Activated T-helper 1 cell treated with anti-CD3 and anti-CD28 coated beads, Interleukin-2, amount 50 U/mL, for 16 hours (primary cell): Measurements from ENCODE around the gene KASH5.

Source experiments
- DNase-seq, 2 donors: peaks; one replicate each; pipeline ENCODE4 v3.0.0-alpha.2; 2020; ENCODE audit warnings: low read depth in 1 of 2, low spot score in 1 of 2

KASH5 gene, protein sequence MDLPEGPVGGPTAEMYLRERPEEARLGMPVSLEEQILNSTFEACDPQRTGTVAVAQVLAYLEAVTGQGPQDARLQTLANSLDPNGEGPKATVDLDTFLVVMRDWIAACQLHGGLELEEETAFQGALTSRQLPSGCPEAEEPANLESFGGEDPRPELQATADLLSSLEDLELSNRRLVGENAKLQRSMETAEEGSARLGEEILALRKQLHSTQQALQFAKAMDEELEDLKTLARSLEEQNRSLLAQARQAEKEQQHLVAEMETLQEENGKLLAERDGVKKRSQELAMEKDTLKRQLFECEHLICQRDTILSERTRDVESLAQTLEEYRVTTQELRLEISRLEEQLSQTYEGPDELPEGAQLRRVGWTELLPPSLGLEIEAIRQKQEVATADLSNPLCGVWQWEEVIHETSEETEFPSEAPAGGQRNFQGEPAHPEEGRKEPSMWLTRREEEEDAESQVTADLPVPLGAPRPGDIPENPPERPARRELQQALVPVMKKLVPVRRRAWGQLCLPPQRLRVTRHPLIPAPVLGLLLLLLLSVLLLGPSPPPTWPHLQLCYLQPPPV

DNA sequence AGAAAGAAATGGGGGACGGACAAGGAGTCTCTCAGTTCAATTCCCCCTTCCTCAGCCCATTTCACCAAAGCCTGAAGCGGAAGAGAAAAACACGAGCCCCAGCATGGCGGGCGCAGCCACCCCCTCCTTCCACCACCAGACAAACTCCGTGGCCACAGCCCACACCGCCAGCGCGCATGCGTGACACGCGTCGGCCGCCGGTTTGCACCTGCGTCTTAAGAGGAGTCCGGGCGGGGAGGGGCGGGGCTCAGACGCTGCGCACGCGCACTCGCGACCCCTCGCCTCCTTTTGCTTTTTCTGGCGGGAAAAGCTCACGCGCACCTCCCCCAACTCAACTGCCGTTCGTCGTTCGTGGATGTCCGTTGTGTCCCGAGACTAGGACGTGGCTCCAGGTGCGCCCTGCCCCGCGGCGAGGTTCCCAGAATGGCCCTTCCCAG, at the start of gene KASH5:
Gene KASH5 (plus strand): TSS at position 314 of the 437 bp plus-strand sequence. CDS start 2,635 bp downstream, outside the sequence.
- DNase-seq: peak; percentile 56 to 76

DNA sequence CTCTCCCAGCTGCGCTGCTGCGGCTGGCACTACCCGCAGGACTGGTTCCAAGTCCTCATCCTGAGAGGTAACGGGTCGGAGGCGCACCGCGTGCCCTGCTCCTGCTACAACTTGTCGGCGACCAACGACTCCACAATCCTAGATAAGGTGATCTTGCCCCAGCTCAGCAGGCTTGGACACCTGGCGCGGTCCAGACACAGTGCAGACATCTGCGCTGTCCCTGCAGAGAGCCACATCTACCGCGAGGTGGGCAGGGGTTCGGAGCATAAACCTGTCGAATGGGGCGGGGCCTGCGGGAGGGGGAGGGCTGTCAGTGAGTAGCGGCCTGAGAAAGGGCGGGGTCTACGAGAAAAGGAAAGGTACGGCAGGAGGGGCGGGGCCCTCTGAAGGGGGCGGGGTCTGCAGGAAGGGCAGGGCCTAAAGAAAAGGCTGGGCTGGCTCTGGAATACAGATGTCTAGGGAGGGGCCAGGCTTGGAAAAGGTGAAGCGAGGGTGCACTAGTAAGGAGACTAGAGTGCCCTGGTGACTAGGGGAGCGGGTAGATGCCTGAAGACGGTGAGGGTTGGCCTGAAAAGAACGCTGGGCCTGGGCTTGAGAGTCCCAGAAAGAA, 49.3 kb upstream of the KASH5 start:
- DNase-seq: no peak

DNA sequence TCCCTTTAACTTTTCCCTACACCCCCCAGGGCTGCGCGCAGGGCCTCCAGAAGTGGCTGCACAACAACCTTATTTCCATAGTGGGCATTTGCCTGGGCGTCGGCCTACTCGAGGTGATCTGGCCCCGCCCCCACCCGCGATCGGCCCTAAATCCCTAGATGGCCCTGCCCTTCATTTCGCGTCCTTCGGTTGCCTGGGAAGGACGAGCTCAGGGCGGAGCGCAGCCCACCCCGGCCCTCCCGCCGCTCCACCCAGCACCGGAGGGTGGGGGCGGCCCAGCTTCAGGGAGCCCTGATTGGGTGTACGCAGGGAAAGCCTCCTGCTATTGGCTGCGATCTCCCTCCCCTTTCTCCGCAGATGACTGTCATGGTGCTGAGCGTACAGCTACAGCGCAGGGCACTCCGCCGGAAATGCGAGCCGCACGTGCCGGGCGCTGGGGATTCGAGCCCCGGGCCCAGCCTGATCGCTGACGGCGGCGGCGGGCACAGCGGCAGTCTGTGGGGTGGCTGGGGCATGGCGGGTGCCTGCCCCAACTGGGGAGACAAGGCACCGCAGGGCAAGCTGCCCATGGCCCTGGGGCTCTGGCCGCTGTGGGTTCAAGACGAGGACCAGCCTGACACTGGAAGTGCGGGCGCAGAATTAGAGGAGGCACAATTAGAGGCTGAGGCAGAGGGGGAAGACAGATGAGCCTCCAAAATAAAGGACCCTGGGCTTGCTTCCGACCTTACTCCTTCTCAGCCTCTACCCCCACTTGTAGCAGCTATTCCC, 48.6 kb upstream of the KASH5 start:
- no peak for DNase-seq

DNA sequence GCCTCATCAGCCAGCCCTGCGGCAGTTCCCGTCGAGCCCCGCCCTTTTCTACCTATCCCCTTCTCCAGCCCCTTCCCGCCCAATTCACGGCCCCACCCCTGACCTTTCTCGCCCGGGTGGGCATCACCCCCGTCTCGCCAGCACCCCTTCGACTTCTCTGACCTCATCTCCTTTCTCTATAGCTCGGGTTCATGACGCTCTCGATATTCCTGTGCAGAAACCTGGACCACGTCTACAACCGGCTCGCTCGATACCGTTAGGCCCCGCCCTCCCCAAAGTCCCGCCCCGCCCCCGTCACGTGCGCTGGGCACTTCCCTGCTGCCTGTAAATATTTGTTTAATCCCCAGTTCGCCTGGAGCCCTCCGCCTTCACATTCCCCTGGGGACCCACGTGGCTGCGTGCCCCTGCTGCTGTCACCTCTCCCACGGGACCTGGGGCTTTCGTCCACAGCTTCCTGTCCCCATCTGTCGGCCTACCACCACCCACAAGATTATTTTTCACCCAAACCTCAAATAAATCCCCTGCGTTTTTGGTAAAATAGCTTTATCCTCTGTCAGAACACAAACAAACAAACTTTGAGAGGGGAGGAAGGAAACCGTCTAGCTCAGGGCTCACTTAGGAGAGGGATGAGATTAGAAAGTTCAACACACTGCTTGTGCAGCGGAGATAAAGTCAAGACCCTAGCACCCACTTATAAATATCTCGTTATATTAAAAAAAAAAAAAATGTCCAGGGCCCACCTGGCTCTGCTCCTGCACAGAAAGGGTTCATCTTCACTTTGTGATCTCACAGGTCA, 47.8 kb upstream of the KASH5 start:
- no peak for DNase-seq

DNA sequence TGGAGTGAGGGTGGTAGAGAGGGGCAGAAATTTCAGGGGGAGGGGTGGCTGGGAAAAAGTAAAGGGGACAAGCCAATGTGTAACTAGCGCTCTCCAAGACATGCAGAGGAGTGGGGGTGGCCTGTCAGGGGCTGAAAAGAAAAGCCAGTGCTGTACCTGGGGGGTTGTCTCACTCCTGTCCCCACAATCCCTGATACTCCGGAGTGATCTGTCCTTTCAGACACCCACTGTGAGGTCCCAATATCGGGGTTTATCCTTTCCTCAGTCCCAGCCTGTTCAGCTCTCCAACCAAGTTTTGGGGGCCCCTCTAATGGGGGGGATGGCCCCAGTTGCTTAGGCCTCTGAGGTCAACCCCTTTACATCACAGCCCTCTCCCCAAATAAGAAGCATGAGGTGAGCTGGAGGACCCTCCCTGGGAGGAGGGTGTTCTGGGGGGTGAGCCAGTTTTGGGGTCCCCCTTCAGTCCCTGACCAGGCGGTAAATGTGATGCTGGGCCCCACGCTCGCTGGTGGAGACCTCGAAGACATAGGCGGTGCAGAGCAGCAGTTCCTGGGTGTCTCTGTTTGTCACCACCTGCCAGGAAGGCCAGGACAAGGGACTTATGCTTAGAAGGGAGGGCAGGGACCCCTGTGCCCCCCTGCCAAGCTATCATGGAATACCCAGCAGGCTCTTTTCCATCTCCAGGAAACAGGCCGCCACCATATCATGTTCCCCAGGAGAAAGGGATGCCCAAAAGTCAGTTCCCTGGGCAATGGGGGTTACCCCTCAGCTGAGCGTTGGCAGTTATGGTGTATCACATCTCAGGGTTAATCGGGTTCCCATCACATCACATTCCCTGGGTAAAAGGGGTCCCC, 47.0 kb upstream of the KASH5 start:
- DNase-seq: no peak

DNA sequence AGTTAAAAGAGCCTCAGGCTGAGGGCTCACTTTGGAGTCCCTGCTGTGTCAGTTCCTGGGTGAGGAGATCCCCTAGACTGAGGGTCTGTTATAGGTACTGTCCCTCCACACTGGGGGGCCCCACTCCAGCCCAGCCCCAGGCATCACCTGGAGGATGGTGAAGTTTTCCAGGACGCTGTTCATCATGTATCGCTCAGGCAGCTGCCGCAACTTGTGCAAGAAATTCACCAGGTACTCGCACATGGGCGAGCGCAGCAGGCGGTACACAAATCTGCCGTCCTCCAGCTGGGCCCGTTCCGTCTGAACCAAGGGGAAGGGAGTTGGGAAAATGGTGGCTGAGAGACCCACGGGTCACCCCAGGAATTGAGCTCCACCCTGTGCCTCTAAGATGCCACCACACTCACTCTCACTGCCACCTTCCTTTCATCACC, 45.7 kb upstream of the KASH5 start:
- DNase-seq: no peak

DNA sequence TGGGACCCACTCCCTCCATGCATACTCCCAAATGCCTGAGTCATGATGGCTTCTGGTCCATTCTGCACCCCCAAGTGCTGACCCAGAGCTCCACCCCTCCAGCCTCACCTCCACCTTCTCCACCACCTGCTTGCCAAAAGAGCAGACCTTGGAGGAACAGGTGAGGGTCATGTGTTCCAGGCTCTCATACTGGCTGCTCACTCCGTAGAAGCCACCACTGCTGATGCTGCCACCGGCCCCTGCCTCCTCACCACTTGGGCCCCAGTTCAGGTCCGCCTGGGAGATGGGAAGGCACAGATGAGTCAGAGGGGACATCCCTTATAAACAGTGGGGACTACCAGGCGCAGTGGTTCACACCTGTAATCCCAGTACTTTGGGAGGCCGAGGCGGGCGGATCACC, 44.9 kb upstream of the KASH5 start:
- no peak for DNase-seq

DNA sequence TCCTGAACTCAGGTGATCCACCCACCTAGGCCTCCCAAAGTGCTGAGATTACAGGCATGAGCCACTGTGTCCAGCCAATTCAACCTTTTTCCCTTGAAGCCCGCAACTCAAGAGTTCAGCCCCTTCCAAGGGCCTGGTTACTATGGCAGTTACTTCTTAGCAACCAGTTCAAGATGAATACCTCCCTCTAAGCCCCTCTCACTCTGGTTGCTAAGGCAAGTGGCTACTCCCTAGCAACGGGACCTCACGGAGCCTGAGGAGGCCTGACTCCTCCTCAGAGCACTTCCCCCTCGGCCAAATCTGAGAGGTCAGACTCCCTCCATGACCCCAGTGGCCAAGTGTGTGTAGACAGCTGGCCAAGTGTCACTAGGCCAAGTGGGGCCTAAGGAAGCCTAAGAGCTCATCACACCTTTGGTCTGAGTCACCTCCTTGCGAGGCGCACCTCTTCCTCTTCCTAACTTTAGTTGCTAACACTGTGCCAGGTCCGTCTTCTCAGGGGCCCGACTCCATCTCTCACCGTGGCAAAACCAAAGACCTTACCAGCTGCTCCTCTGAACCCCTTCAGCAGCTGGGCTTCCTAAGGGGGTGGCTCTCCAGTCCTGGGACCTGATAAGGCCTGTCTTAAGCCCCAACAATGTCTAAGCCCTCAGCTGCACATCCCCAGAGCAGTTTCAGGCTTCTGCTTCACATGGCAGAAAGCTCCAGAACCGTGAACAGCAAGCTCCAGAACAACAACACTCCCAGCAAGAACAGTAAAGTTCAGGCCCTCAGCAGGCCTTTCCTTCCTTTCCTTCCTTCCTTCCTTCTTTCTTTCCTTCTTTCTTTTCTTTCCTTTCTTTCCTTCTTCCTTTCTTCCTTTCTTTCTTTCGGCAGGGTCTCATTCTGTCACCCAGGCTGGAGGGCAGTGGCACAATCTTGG, 43.3 kb upstream of the KASH5 start:
- no peak for DNase-seq

DNA sequence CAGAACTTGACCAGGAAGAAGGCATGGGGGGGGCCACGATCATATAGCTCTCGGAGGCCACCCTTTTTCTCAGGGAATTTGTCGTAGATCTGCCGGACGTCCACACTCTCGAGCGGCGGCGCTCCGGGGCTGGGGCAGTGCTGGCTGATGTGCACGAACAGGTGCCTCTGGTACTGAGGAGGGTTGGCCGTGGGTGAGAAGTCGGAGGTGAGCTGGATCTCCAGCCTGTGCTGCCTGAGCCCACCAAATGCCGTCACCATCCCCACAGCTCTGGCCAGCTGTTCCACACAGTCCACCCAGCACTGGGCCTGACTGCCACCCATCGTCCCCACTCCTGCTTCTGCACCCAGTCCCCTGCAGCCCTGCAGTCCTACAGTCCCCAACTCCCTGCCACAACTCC, 40.9 kb upstream of the KASH5 start:
- no peak for DNase-seq

DNA sequence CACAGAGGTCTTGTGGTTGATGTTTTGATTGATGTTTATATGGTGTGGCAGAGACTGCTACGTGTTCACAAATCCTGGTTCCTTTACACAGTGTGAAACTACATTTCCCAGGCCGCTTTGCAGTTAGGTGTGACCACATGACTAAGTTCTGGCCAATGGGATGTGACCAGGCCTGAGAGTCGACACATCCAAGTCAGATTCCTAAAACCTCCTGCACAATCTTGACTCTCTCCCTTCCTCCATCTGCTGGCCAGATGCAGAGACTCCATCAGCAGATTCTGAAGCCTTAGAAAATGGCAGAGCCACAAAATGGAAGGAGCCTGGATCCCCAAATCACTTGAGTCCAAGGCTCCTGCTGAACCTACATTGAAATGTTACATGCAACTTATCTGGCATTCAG, 40.2 kb upstream of the KASH5 start:
- DNase-seq: no peak

DNA sequence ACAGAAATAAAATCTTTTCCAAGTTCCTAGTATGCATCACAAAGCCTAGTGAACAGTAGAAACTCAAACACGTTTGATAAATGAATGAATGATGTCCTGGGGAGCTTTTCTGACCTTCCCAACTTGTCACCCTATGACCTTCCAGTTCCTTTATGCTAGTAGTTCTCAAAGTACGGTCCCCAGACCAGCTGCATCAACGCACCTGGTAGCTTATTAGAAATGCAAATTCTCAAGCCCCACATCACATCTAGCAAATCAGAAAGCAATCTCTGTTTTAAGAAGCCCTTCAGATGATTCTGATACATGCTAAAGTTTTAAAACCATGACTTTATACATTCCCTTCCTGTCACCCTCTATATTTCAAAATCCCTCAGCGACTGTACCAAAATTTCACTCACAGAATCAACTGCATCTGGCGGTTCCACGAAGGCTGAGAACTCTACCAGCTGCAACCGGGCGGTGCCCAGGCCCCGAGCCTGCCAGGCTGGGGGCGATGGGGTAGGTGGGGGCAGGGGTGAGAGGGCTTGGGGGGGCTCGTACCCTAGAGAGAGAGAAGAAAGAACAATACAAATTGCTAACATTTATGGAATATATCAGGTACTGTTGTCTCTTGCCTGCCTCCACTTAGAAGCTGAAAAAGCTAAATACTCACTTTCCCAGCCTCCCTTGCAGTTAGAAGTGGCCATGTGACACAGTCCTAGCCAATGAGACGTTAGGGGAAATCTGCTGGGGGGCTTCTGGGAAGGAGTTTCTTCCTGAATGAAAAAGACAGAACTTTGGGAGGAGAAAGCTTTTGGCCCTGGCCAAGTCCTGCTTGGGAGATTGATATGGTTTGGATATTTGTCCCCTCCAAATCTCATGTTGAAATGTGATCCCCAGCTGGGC, 39.5 kb upstream of the KASH5 start:
- DNase-seq: no peak

DNA sequence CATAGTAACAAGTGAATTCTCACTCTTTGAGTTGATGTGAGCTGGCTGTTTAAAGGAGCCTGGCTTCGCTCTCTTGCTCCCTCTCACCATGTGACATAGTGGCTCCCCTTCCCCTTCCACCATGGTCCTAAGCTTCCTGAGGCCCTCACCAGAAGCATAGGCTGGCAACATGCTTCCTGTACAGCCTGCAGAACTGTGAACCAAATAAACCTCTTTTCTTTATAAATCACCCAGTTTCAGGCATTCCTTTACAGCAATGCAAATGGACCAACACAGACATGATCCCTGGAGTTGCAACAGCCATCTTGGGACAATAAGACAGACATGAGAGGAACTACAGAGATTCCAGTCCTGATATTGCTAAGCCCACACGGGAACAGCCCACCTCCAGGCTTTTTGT, 38.5 kb upstream of the KASH5 start:
- DNase-seq: no peak

DNA sequence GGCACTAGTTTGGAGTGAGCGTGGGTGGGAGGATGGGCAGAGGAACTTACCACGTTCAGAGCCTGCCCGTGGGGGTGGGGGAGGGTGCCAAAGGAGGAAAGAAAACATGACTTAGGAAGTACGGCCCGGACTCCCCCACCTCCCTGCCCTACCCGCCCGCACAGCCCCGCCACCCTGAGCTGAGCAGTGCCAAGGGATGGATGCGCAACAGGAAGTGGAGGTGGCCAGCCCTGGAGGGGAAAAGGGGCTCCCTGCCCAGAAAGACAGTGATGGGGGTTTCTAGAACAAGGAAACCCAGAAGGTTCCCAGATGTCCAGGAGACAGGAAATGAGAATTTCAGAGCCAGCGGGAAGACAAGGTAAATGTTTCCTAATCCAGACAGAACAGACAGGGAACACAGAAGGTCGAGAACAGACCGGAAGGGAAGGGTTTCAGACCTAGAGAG, 32.1 kb upstream of the KASH5 start:
- DNase-seq: no peak

DNA sequence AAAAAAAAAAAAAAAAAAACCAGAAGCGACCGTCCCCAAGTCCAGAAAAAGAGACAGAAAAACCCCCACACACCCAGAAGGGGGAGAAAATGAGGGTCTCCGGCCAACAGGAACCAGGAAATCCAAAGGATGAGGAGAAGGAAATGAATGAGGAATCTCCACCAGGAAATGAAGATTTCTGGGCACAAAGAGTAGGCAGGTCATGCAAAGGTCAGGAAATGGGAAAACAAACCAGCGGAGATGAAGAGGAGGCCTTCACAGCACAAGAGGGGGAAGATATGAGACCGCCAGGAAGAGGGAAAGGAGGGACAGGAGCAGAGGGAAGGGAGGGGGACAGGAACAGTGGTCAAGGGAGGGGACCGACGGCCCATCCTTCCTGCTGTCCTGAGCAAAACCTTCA, 31.7 kb upstream of the KASH5 start:
- no peak for DNase-seq

DNA sequence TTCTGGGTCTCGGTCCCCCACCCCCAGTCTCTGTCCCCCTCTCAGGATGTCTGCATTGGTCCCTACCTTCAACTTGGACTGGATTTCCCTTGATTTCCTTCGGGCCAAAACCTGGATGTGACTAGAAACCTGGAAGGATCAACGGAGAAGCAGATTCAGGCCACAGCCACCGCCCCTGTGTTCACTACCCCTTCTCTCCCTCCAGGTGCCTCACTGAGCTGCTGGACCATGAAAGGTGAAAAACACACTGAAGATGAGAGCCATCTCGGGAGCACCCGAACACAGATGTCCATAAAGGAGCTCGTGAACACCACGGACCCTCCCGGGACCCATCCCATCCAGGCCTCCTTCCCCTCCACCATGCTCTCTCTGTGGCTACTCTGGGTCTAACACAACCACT, 30.9 kb upstream of the KASH5 start:
- DNase-seq: no peak

DNA sequence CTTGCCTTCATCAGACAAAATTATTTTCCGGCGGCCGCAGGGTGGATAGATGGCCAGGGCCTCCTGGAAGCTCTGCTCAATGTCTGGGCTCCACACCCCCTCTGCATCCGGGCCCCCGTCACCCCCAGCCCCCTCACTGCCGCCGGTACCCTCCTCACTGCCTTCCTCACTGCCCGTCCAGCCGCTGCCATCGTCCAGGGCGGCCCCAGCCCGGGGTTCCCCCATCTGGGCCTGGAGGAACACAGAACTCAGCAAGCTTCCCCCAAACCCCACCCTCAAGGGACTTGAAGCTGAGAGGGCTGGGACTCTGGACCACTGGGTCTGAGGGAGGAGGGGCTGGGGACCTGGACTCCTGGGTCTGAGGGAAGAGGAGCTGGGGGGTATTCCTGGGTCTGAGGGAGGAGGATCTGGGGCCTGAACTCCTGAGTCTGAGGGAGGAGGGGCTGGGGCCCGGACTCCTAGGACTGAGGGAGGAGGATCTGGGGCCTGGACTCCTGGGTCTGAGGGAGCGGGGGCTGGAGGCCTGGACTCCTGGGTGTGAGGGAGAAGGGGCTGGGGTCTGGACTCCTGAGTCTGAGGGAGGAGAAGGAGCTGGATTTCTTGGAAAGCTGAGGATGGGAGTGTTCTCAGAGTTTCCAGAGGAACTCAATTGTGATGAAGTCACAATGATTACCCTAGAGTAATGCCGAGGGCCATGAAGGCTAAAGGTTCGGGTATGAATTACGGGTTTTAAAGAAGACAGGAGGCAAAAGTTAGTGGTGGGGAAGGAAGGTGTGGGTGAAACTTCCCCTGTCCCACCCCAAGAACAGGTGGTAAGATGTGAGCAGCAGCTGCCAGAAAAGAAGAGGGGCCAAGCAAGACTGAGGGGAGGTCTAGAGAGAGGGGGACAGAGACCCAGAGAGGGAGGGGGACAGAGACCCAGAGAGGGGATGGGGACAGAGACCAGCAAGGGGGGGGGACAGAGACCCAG, 27.9 kb upstream of the KASH5 start:
- no peak for DNase-seq
